M059J (cell line): Measurements from ENCODE around the gene RUBCNL. TPM values are rescaled to one million over a fixed set of nuclear protein-coding genes. Genes with fewer than 3 reads are reported as not detected.

Source experiments
- DNase-seq: peaks from one replicate; pipeline ENCODE4 v3.0.0-alpha.2; 2012; ENCODE audit warnings: low read depth
- total RNA-seq: library from RNA; depleted of rRNA; stranded (reverse); fragments of >200 nt; shearing (Covaris generic); gene quantifications from 2 replicates; pipeline ENCODE4 v1.2.3, GENCODE V29; 2014; rRNA removed

RUBCNL gene
- total RNA-seq, 1 experiment from 2014 or later: 0.22 TPM

- DNase-seq: peak; percentile 46
These were observed 79.5 kb downstream of the RUBCNL start for GRCh38 chr13:46307554-46307953.

DNA sequence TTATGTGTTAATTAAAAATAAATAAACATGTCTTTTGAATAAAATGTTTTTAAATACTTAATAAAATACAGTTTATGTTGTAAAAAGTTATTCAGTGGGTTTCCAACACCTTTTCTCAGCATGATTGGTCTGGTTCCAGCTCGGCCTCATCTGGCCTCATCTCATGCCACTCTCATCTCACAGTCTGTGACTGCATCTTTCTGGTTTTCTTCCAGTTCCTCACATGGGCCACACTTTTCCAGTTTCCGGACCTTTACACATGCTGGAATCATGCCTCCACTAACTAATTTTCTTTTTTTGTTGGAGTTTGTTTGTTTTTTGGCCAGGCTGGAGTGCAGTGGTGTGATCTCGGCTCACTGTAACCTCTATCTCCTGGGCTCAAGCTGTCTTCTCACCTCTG is 82.5 kb downstream of the RUBCNL start:
- DNase-seq: no peak

GRCh38 chr13:46303742-46304385 is 83.2 kb downstream of the RUBCNL start:
- DNase-seq: no peak

- DNase-seq: no peak
These were observed 89.7 kb downstream of the RUBCNL start for GRCh38 chr13:46297361-46297811.

- peak; percentile 70 for DNase-seq
These were observed 90.1 kb downstream of the RUBCNL start for GRCh38 chr13:46296921-46297320.

- DNase-seq: peak; percentile 78
These were observed 90.8 kb downstream of the RUBCNL start for GRCh38 chr13:46296115-46296822.

GRCh38 chr13:46295491-46296114 is 91.4 kb downstream of the RUBCNL start:
- DNase-seq: no peak

GRCh38 chr13:46293436-46293835 is 93.6 kb downstream of the RUBCNL start:
- DNase-seq: no peak

Other genes starting within 250 kb of the RUBCNL start
- gene LCP1, start 205.1 kb downstream of the RUBCNL start, total RNA-seq: 21.3 and 29.6 TPM in 2 replicates
- gene LRRC63, start 175.3 kb downstream of the RUBCNL start, total RNA-seq: not detected in 2 replicates
- 3.0 and 7.4 TPM in 2 replicates for gene LRCH1, start 165.9 kb upstream of the RUBCNL start, total RNA-seq